CD14-positive monocyte (primary cell): ENCODE measurements around the gene STMN1. TPM values are rescaled to one million over a fixed set of nuclear protein-coding genes. Genes with fewer than 3 reads are reported as not detected.

ENCODE experiments used
- DNase-seq, 3 donors: peaks; one replicate each; pipeline ENCODE4 v3.0.0-alpha.2; 2011 to 2022
- H2AFZ ChIP-seq: 2 replicates; pipeline ENCODE4 v1.6.0; 2012; ENCODE audit warnings: mild to moderate bottlenecking, low read depth, low read length, inconsistent platforms; ENCODE audit not compliant: insufficient read depth, poor library complexity, severe bottlenecking
- H3K27ac ChIP-seq, 2 donors: 1 replicate in 1 of 2; 2 replicates in 1 of 2; pipeline ENCODE4 v1.5.1; 2012 to 2013; ENCODE audit warnings: low read length in 2 of 2, control low read depth in 1 of 2, inconsistent platforms in 1 of 2, low read depth in 1 of 2, mild to moderate bottlenecking in 1 of 2
- H3K27me3 ChIP-seq, 2 donors: one replicate each; pipeline versions ENCODE4 v1.6.0 to v1.6.1; 2011 to 2013; ENCODE audit warnings: low read length in 2 of 2; ENCODE audit not compliant: control insufficient read depth in 2 of 2, insufficient read depth in 2 of 2
- H3K36me3 ChIP-seq, 2 donors: replicated peaks in 1 of 2; 1 replicate in 1 of 2; 2 replicates in 1 of 2; pipeline versions ENCODE4 v1.5.1 to v1.6.1; 2012 to 2013; ENCODE audit warnings: low read length in 2 of 2, control low read depth in 1 of 2, inconsistent platforms in 1 of 2, mild to moderate bottlenecking in 1 of 2; ENCODE audit not compliant: insufficient read depth in 2 of 2, control insufficient read depth in 1 of 2
- H3K4me1 ChIP-seq, 2 donors: 1 replicate in 1 of 2; 2 replicates in 1 of 2; pipeline versions ENCODE4 v1.5.1 to v1.6.1; 2012 to 2013; ENCODE audit warnings: low read length in 2 of 2, control low read depth in 1 of 2, inconsistent platforms in 1 of 2, mild to moderate bottlenecking in 1 of 2, moderate library complexity in 1 of 2; ENCODE audit not compliant: insufficient read depth in 2 of 2, control insufficient read depth in 1 of 2
- H3K4me2 ChIP-seq: replicated peaks from 2 replicates; pipeline ENCODE3; 2012; ENCODE audit warnings: low read length, moderate library complexity, mild to moderate bottlenecking; ENCODE audit not compliant: poor library complexity, severe bottlenecking; ENCODE audit errors: extremely low read depth
- H3K4me3 ChIP-seq, 3 experiments: fragments of 200-600 bp in 1 of 3; sonication (generic) in 1 of 3; replicated peaks in 1 of 3; 1 replicate in 2 of 3; 2 replicates in 1 of 3; pipeline ENCODE4 v1.5.1; 2011 to 2013; ENCODE audit warnings: low read length in 3 of 3, mild to moderate bottlenecking in 3 of 3, control low read depth in 2 of 3, low read depth in 2 of 3, inconsistent platforms in 1 of 3, moderate library complexity in 1 of 3
- H3K79me2 ChIP-seq: 2 replicates; pipeline ENCODE4 v1.6.0; 2012; ENCODE audit warnings: mild to moderate bottlenecking, control low read depth, inconsistent platforms, low read length, moderate library complexity; ENCODE audit not compliant: insufficient read depth
- H3K9ac ChIP-seq: 2 replicates; pipeline ENCODE4 v1.6.0; 2017; ENCODE audit warnings: low read length, mild to moderate bottlenecking; ENCODE audit not compliant: insufficient read depth, poor library complexity, severe bottlenecking
- H3K9me3 ChIP-seq, 2 donors: replicated peaks in 1 of 2; 1 replicate in 1 of 2; 2 replicates in 1 of 2; pipeline versions ENCODE4 v1.5.1 to v1.6.1; 2012 to 2013; ENCODE audit warnings: low read length in 2 of 2, control low read depth in 1 of 2; ENCODE audit not compliant: control insufficient read depth in 1 of 2, insufficient read depth in 1 of 2
- H4K20me1 ChIP-seq: 2 replicates; pipeline ENCODE4 v1.6.0; 2012; ENCODE audit warnings: mild to moderate bottlenecking, low read length, control low read depth, moderate library complexity; ENCODE audit not compliant: insufficient read depth
- H3K27ac Mint-ChIP-seq, 7 donors: one replicate each; pipeline ENCODE4 v1.8.0; 2020; ENCODE audit warnings: mild to moderate bottlenecking in 7 of 7, mixed read lengths in 7 of 7, moderate library complexity in 6 of 7, inconsistent platforms in 2 of 7
- H3K27me3 Mint-ChIP-seq, 3 donors: one replicate each; pipeline ENCODE4 v1.8.0; 2021 to 2022; ENCODE audit warnings: low read depth in 3 of 3, mild to moderate bottlenecking in 3 of 3, mixed read lengths in 3 of 3, moderate library complexity in 3 of 3, inconsistent platforms in 1 of 3
- H3K36me3 Mint-ChIP-seq, 2 donors: one replicate each; pipeline ENCODE4 v1.8.0; 2020; ENCODE audit warnings: mixed read lengths in 2 of 2, inconsistent platforms in 1 of 2, mild to moderate bottlenecking in 1 of 2
- H3K4me1 Mint-ChIP-seq: one replicate; pipeline ENCODE4 v1.8.0; 2020; ENCODE audit warnings: mild to moderate bottlenecking, mixed read lengths
- H3K4me3 Mint-ChIP-seq, 2 donors: one replicate each; pipeline ENCODE4 v1.8.0; 2020; ENCODE audit warnings: mild to moderate bottlenecking in 2 of 2, mixed read lengths in 2 of 2, moderate library complexity in 1 of 2
- H3K9me3 Mint-ChIP-seq, 7 donors: one replicate each; pipeline ENCODE4 v1.8.0; 2020 to 2022; ENCODE audit warnings: mixed read lengths in 7 of 7, mild to moderate bottlenecking in 6 of 7, moderate library complexity in 6 of 7, inconsistent platforms in 2 of 7
- CTCF ChIP-seq: fragments of 200-600 bp; IDR thresholded peaks from one replicate; pipeline ENCODE4 v1.8.0; 2022; ENCODE audit warnings: antibody characterized with exemption, mild to moderate bottlenecking
- WGBS: methylation state at CpG from one replicate; pipeline ENCODE4 v1.1.5; 2013; ENCODE audit warnings: missing lambda C conversion rate; ENCODE audit not compliant: insufficient coverage; 5-methylcytosine and 5-hydroxymethylcytosine counted together
- intact Hi-C, 2 donors: fragments of 100-400 bp; cut with micrococcal nuclease; formaldehyde crosslinking; loops; one replicate each; pipeline versions ENCODE4 v1.15.0 to v1.15.1; 2023
- polyA plus RNA-seq, 3 donors: library from polyadenylated mRNA; depleted of rRNA in 1 of 3; unstranded in 2 of 3; stranded (reverse) in 1 of 3; fragments of 300-500 nt in 2 of 3; fragments of >200 nt in 1 of 3; fragmentation: Illumina TruSeq in 2 of 3; gene quantifications; 1 replicate in 2 of 3; 2 replicates in 1 of 3; pipeline ENCODE4 v1.2.3, GENCODE V29; 2012 to 2021

The STMN1 gene
- polyA plus RNA-seq, 3 donors: 1.5 to 8.1 (median 3.5) TPM

- H3K9me3 Mint-ChIP-seq: no peaks in the 10 kb centered on the region
- H3K4me3 Mint-ChIP-seq: no peak overlapping the region
- no peaks in the 10 kb centered on the region for H4K20me1 ChIP-seq
- no peak overlapping the region for H3K4me3 ChIP-seq
- peaks cover 0 to 8% of the 10 kb centered on the region in 2 donors for H3K27me3 ChIP-seq
- TF ChIP-seq CTCF: no peak
- peaks cover 0 to 42% of the 10 kb centered on the region in 2 donors for H3K36me3 ChIP-seq
- peaks cover 9 to 11% (median 10%) of the 10 kb centered on the region in 3 donors for H3K27me3 Mint-ChIP-seq
- no peak for DNase-seq
- peaks cover 18 to 39% of the 10 kb centered on the region in 2 donors for H3K36me3 Mint-ChIP-seq
- H3K27ac Mint-ChIP-seq: peak overlapping the region in 2 of 7 donors; percentile 2 to 35
- no CpG with 5 or more reads among the region's 3 CpGs for WGBS
- H3K27ac ChIP-seq: peak overlapping the region in 1 of 2 donors; percentile 27
- H3K4me1 Mint-ChIP-seq: peaks cover 23% of the 10 kb centered on the region
- H2AFZ ChIP-seq: no peak overlapping the region
- H3K9me3 ChIP-seq: no peaks in the 10 kb centered on the region
- intact Hi-C loops: no loop called here
- peaks cover 11 to 30% of the 10 kb centered on the region in 2 donors for H3K4me1 ChIP-seq
- no peak overlapping the region for H3K9ac ChIP-seq
- no peak overlapping the region for H3K4me2 ChIP-seq
- peaks cover 62% of the 10 kb centered on the region for H3K79me2 ChIP-seq
Measured at GRCh38 chr1:25902462-25902861, 3.8 kb downstream of the STMN1 start.

DNA sequence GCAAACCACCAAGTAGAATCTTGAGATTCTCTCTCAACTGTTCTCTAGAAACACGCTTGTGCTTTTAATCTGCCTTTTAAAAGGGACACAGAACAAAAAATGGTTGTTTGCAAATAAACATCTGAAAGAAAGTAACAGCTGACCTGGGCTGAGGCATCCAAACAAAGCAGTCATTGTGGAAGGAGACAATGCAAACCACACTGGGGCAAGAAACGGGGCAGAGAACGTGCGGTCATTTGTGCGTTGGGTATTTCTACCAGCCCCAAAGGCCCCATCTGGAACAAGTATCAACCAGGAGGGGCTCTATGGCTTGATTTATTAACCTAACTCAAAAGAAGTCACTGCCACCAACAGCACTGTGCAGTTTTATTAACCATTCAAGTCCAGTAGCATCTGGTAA, 6.0 kb downstream of the STMN1 start:
- H3K27ac Mint-ChIP-seq: peak overlapping the region in 1 of 7 donors; percentile 6
- no peak overlapping the region for H3K27ac ChIP-seq
- peaks cover 11 to 20% of the 10 kb centered on the region in 2 donors for H3K4me1 ChIP-seq
- no peaks in the 10 kb centered on the region for H3K9me3 ChIP-seq
- no peaks in the 10 kb centered on the region for H3K27me3 Mint-ChIP-seq
- H3K36me3 ChIP-seq: peaks cover 0 to 43% of the 10 kb centered on the region in 2 donors
- H3K4me2 ChIP-seq: no peak overlapping the region
- intact Hi-C loops: no loop called here
- H3K4me3 ChIP-seq: no peak overlapping the region
- H4K20me1 ChIP-seq: no peaks in the 10 kb centered on the region
- peaks cover 18 to 40% of the 10 kb centered on the region in 2 donors for H3K36me3 Mint-ChIP-seq
- no peak for TF ChIP-seq CTCF
- no peak overlapping the region for H2AFZ ChIP-seq
- no peaks in the 10 kb centered on the region for H3K27me3 ChIP-seq
- peaks cover 58% of the 10 kb centered on the region for H3K79me2 ChIP-seq
- peaks cover 21% of the 10 kb centered on the region for H3K4me1 Mint-ChIP-seq
- H3K4me3 Mint-ChIP-seq: no peak overlapping the region
- H3K9me3 Mint-ChIP-seq: no peaks in the 10 kb centered on the region
- no peak for DNase-seq
- no peak overlapping the region for H3K9ac ChIP-seq
- 89% methylated on average over 5 of the region's 5 CpGs for WGBS
